OCI-LY1 (cell line): Measurements from ENCODE around the gene OR51I2.

Source experiments
- H2AFZ ChIP-seq: fragments of 200-600 bp; sonication (generic), shearing (Covaris generic); 2 replicates; pipeline ENCODE4 v1.6.0; 2014; ENCODE audit warnings: antibody characterized with exemption, mild to moderate bottlenecking, low read length
- H3F3A ChIP-seq: fragments of 200-600 bp; sonication (generic), shearing (Covaris generic); 2 replicates; pipeline ENCODE4 v1.6.0; 2014; ENCODE audit warnings: mild to moderate bottlenecking, antibody characterized with exemption, low read length, moderate library complexity; ENCODE audit not compliant: insufficient read depth
- H3K27ac ChIP-seq: fragments of 200-600 bp; sonication (generic); 2 replicates; pipeline ENCODE4 v1.5.1; 2014; ENCODE audit warnings: low read length, mixed run types, mild to moderate bottlenecking, low read depth; ENCODE audit not compliant: poor library complexity, severe bottlenecking
- H3K27me3 ChIP-seq: fragments of 200-600 bp; sonication (generic); 2 replicates; pipeline ENCODE4 v1.6.0; 2014; ENCODE audit warnings: antibody characterized with exemption, mild to moderate bottlenecking, low read length, moderate library complexity; ENCODE audit not compliant: insufficient read depth
- H3K36me3 ChIP-seq: fragments of 200-600 bp; sonication (generic); 2 replicates; pipeline ENCODE4 v1.6.1; 2014; ENCODE audit warnings: mild to moderate bottlenecking, antibody characterized with exemption, low read length, moderate library complexity, mixed read lengths; ENCODE audit not compliant: insufficient read depth
- H3K4me1 ChIP-seq: fragments of 200-600 bp; sonication (generic); 2 replicates; pipeline ENCODE4 v1.5.1; 2014; ENCODE audit warnings: mild to moderate bottlenecking, low read length, moderate library complexity; ENCODE audit not compliant: insufficient read depth, severe bottlenecking
- H3K4me2 ChIP-seq: fragments of 200-600 bp; sonication (generic), shearing (Covaris generic); 2 replicates; pipeline ENCODE4 v1.6.1; 2014; ENCODE audit warnings: low read length
- H3K4me3 ChIP-seq: fragments of 200-600 bp; sonication (generic); 2 replicates; pipeline ENCODE4 v1.5.1; 2014; ENCODE audit warnings: low read length, low read depth, mild to moderate bottlenecking, mixed read lengths; ENCODE audit not compliant: poor library complexity, severe bottlenecking
- H3K79me2 ChIP-seq: fragments of 200-600 bp; shearing (Covaris generic); 2 replicates; pipeline ENCODE4 v1.6.1; 2016; ENCODE audit warnings: mixed run types, low read length, mixed read lengths; ENCODE audit not compliant: insufficient read depth
- H3K9ac ChIP-seq: fragments of 200-600 bp; sonication (generic), shearing (Covaris generic); 2 replicates; pipeline ENCODE4 v1.6.1; 2014; ENCODE audit warnings: mild to moderate bottlenecking, low read length, mixed read lengths
- H3K9me2 ChIP-seq: fragments of 200-600 bp; sonication (generic), shearing (Covaris generic); 2 replicates; pipeline ENCODE4 v1.6.1; 2014; ENCODE audit warnings: low read depth, mild to moderate bottlenecking, low read length, mixed read lengths
- H3K9me3 ChIP-seq: fragments of 200-600 bp; shearing (Covaris generic); 2 replicates; pipeline ENCODE4 v1.6.1; 2014; ENCODE audit warnings: low read length, mixed read lengths
- H4K20me1 ChIP-seq: fragments of 200-600 bp; sonication (generic), shearing (Covaris generic); 2 replicates; pipeline ENCODE4 v1.6.0; 2016; ENCODE audit warnings: mild to moderate bottlenecking, low read length; ENCODE audit not compliant: insufficient read depth
- CTCF ChIP-seq: fragments of 200-600 bp; sonication (generic), shearing (Covaris generic); IDR thresholded peaks from 2 replicates; pipeline ENCODE4 v1.5.1; 2017; ENCODE audit warnings: mild to moderate bottlenecking, antibody characterized with exemption, low read length, moderate library complexity, mixed read lengths
- EZH2 ChIP-seq: fragments of 200-600 bp; sonication (generic), shearing (Covaris generic); IDR thresholded peaks from 2 replicates; pipeline ENCODE4 v1.8.0; 2017; ENCODE audit warnings: borderline replicate concordance, mixed run types, mild to moderate bottlenecking, antibody characterized with exemption, low read length, moderate library complexity, mixed read lengths

Gene OR51I2

GRCh38 chr11:5443835-5444393, 5.2 kb upstream of the OR51I2 start:
- Histone ChIP-seq H3K27me3 (no peaks in the 10 kb centered on the region), H3K4me2 (no peak overlapping the region), H3F3A (no peaks in the 10 kb centered on the region), H3K4me1 (no peaks in the 10 kb centered on the region), H3K9ac (no peak overlapping the region), H3K36me3 (no peaks in the 10 kb centered on the region), H2AFZ (no peak overlapping the region), H4K20me1 (no peaks in the 10 kb centered on the region), H3K79me2 (no peaks in the 10 kb centered on the region), H3K27ac (no peak overlapping the region), H3K9me2 (no peaks in the 10 kb centered on the region), H3K9me3 (no peaks in the 10 kb centered on the region), H3K4me3 (no peak overlapping the region)
- no peak for TF ChIP-seq CTCF
- no peak for TF ChIP-seq EZH2

- Histone ChIP-seq H3K79me2 (no peaks in the 10 kb centered on the region), H3K27me3 (no peaks in the 10 kb centered on the region), H3K9me2 (no peaks in the 10 kb centered on the region), H3F3A (no peaks in the 10 kb centered on the region), H3K27ac (no peak overlapping the region), H3K36me3 (no peaks in the 10 kb centered on the region), H3K4me1 (no peaks in the 10 kb centered on the region), H3K9ac (no peak overlapping the region), H4K20me1 (no peaks in the 10 kb centered on the region), H3K9me3 (no peaks in the 10 kb centered on the region), H2AFZ (no peak overlapping the region), H3K4me3 (no peak overlapping the region), H3K4me2 (no peak overlapping the region)
- no peak for TF ChIP-seq EZH2
Observed at GRCh38 chr11:5449432-5449831, 309 bp downstream of the OR51I2 start.

GRCh38 chr11:5460983-5461621, 12.0 kb downstream of the OR51I2 start:
- Histone ChIP-seq H3F3A (no peaks in the 10 kb centered on the region), H2AFZ (no peak overlapping the region), H3K36me3 (no peaks in the 10 kb centered on the region)

More at GRCh38 chr11:5460983-5461621, 12.0 kb downstream of the OR51I2 start:
- Histone ChIP-seq H3K79me2 (no peaks in the 10 kb centered on the region), H3K4me3 (no peak overlapping the region), H3K27ac (no peak overlapping the region), H3K9me2 (no peaks in the 10 kb centered on the region), H3K9ac (no peak overlapping the region), H3K4me1 (no peaks in the 10 kb centered on the region), H3K4me2 (no peak overlapping the region), H4K20me1 (no peaks in the 10 kb centered on the region), H3K9me3 (no peaks in the 10 kb centered on the region), H3K27me3 (no peaks in the 10 kb centered on the region)
- TF ChIP-seq EZH2, result no peak
- TF ChIP-seq CTCF, result no peak
